ENCODE measurements around the gene ELAVL1.

- TF ChIP-seq CTCF (conservative IDR thresholded peaks at IDR 0.05; ENCODE audit: low read length), result no peak
- no peak for TF ChIP-seq EZH2phosphoT487 (IDR thresholded peaks at IDR 0.05; ENCODE audit: borderline replicate concordance, low read depth, low read length)
Observed at GRCh38 chr19:7979559-7979958, 25.9 kb downstream of the ELAVL1 start.
